GM21381 (cell line): ENCODE results near the gene YTHDC1.
A peak's percentile ranks its signal among the peaks of the same experiment; 100 is the strongest.
"Not testable (repeated sequence)": the region's sequence is repeated elsewhere in the genome, so short reads cannot be mapped to it uniquely, and the experiment has no call there.

Experiments used
- ATAC-seq: cut with Tn5 transposase; IDR thresholded peaks from one replicate; pipeline ENCODE4 v1.9.1; 2021; ENCODE audit warnings: mild to moderate bottlenecking, moderate library complexity; ENCODE audit not compliant: unreplicated experiment

The YTHDC1 gene

GRCh38 chr4:68297137-68297536 lies 52.8 kb downstream of the YTHDC1 start:
- no peak for ATAC-seq

DNA sequence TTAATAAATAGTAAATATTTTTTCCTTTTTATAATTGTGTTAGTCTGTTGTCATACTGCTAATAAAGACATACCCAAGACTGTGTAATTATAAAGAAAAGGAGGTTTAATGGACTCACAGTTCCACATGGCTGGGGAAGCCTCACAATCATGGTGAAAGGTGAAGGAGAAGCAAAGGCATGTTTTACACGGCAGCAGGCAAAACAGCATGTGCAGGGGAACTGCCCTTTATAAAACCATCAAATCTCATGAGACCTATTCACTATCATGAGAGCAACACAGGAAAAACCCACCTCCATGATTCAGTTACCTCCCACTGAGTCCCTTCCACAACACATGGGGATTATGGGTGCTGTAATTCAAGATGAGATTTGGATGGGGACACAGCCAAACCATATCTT lies 58.6 kb downstream of the YTHDC1 start:
- ATAC-seq = no peak

GRCh38 chr4:68288393-68288740 lies 61.5 kb downstream of the YTHDC1 start:
- ATAC-seq = no peak

DNA sequence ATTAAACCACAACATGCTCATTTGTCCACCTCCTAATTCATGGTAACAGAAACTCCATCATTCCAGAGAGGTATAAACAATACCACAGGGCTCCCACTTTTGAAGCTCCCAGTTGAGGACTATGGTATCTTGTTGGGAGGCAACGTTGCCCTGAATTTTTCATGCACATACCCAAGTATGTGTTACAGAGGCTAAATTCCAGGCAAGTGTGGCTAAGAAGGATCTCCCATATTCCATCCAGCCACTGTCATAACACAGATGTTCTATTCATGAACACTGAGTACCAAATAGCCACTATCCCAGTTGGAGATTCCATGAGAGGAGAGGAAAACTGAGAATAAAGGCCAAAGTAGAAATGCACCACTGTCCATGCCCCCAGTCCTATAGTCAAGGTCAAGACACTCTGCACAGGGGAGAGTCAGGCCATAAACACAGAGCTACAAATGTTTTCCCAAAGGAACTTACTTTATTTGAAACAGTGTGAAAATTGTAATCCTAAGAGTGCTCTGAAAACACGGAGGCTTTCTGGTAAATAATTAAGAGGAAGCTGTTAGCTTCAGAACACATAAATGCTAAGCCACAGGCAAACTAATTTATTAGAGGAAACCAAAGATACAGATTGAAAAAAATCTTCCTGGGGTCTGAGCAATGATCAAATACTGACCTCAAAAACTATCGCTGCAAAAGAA lies 62.0 kb downstream of the YTHDC1 start:
- no peak for ATAC-seq

GRCh38 chr4:68283714-68284113 lies 66.2 kb downstream of the YTHDC1 start:
- ATAC-seq = no peak

GRCh38 chr4:68283095-68283494 lies 66.8 kb downstream of the YTHDC1 start:
- ATAC-seq = no peak

DNA sequence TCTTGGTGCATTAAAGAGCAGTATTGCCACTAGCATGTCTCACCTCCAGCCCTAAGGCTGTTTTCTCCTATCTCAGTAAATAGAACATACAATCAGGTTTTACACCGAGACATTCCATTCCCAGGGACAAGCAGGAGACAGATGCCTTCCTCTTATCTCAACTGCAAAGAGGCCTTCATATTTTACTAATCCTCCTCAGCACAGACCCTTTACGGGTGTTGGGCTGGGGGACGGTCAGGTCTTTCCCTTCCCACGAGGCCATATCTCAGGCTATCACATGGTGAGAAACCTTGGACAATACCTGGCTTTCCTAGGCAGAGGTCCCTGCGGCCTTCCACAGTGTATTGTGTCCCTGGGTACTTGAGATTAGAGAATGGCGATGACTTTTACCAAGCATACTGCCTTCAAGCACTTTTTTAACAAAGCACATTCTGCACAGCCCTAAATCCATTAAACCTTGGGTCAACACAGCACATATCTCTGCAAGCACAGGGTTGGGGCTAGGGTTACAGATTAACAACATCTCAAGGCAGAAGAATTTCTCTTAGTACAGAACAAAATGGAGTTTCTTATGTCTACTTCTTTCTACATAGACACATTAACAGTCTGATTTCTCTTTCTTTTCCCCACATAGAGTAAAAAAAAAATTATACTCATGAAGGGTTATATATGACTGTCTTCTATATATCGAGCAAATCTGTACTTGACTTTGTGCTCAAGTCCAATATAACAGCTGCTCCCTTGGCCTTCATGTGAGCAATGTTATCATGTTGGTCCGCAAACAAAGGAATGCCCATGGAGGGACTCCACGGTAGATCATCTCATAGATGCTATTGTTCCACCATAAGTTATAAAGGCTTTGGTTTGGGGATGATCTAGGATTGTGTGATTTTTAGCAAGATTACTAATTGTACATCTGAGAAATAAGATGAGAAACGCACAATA lies 67.8 kb downstream of the YTHDC1 start:
- ATAC-seq = not testable (repeated sequence)

DNA sequence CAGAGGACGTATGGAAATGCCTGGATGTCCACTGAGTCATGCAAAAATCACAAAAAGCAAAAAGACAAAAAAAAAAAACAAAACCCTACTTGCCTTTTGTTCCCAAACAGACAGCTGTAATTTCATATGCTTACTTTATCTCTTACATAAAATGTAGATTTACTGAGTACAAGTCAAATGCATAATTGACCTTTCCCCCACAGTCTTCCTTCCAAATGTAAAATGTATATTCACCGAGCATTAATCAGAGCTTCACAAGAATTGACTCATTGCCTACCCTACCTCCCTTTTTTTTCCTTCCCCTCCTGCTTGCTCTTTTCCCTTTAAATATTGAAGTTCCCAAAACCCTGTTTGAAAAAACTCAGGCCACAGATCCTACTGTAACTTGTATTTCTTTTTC lies 71.9 kb downstream of the YTHDC1 start:
- ATAC-seq = no peak

- no peak for ATAC-seq
These were observed 72.3 kb downstream of the YTHDC1 start for GRCh38 chr4:68277627-68278026.

DNA sequence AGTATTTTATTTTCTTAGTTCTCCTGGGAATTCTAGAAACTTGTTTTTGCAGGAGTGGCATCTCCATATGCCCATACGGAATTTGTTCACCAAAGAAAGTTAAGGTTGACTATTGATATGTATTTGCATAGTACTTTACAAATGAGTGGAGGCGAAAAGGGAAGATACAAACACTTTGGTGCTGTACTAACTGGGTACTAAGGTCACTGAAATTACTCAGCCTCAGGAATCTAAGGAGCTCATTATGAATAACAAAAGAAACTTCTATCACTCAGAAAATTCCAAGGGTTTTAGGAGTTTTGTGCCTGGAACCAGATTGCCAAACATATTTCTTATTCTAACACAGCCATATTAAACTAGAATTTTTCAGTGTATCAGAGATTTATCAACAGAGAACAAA lies 77.0 kb downstream of the YTHDC1 start:
- no peak for ATAC-seq

- peak; percentile 57 for ATAC-seq
These were observed 77.5 kb downstream of the YTHDC1 start for GRCh38 chr4:68272380-68272779.

- ATAC-seq = peak; percentile 55
These were observed 78.0 kb downstream of the YTHDC1 start for GRCh38 chr4:68271851-68272357.

DNA sequence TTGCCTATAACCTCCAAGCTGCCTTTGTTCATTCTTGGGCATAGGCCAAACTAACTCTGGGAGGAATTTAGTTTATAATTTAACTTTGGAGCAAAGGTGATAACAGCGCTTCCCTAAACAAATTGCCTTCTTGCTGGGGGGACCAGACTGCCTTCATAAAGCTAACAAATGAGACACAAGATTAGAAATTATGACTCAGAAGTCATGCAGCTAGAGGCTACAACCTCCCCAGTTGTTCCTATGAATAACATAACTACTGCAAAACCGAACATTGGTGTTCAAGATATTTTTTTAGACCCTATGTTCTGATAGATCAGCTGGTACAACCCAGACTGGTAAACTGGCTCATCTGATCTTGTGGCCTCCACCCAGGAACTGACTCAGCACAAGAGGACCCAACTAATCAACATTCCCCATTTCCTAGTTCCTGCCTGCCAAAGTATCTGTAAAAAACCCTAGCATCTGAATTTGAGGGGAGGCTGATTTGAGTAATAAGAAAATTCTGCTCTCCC lies 82.4 kb downstream of the YTHDC1 start:
- no peak for ATAC-seq

DNA sequence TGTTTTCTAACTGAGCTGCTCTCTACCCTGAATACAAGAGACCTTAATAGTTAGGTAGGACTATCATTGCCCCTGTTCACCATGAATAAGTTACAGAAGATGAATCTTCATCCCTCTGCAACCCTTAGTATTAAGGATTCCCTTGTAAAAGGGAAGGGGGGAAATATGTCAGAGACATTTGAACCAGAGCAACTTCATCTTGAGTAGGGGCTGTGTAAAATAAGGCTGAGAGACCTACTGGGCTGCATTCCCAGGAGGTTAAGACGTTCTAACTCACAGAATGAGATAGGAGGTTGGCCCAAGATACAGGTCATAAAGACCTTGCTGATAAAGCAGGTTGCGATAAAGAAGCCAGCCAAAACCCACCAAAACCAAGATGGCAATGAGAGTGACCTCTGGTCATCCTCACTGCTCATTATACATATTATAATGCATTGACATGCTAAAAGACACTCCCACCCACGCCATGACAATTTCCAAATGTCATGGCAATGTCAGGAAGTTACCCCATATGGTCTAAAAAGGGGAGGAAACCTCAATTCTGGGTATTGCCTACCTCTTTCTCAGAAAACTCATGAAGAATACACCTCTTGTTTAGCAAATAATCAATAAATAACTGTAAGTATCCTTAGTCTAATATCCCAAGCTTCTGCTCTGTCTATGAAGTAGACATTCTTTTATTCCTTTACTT lies 84.9 kb downstream of the YTHDC1 start:
- no peak for ATAC-seq
